Upper lobe of left lung (tissue), 4 donors: ENCODE measurements around the gene TRDMT1.

Experiments used
- EP300 ChIP-seq, 4 donors: sonication (generic); formaldehyde crosslinking; IDR thresholded peaks; one replicate each; pipeline ENCODE4 v1.5.1; 2017; ENCODE audit warnings: antibody characterized with exemption in 4 of 4, control low read depth in 2 of 4
- POLR2A ChIP-seq, 4 donors: fragments of 450-650 bp; IDR thresholded peaks; one replicate each; pipeline ENCODE4 v1.5.1; 2016 to 2017; ENCODE audit warnings: antibody characterized with exemption in 4 of 4, mild to moderate bottlenecking in 2 of 4

GRCh38 chr10:17208476-17208875, 7.0 kb upstream of the TRDMT1 start:
- TF ChIP-seq POLR2A (IDR thresholded peaks at IDR 0.05) (no peak), EP300 (IDR thresholded peaks at IDR 0.05) (no peak)
